CD4-positive, alpha-beta T cell treated with Interleukin-17A for 4 hours (primary cell): Measurements from ENCODE around the gene ZNF609.

Experiments used
- DNase-seq: peaks from one replicate; pipeline ENCODE4 v3.0.0-alpha.2; 2020; ENCODE audit warnings: mixed read lengths

Gene ZNF609

DNA sequence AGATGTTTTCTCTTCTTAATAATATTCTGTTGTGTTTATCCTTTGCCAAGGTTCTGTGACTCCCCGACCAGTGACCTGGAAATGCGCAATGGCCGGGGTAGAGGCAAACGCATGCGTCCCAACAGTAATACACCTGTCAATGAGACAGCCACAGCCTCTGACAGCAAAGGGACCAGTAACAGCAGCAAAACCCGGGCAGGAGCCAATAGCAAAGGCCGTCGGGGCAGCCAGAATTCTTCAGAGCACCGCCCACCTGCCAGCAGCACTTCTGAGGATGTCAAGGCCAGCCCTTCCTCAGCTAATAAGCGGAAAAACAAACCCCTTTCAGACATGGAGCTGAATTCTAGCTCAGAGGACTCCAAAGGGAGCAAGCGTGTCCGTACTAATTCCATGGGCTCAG is 213.5 kb downstream of the ZNF609 start:
- no peak for DNase-seq

DNA sequence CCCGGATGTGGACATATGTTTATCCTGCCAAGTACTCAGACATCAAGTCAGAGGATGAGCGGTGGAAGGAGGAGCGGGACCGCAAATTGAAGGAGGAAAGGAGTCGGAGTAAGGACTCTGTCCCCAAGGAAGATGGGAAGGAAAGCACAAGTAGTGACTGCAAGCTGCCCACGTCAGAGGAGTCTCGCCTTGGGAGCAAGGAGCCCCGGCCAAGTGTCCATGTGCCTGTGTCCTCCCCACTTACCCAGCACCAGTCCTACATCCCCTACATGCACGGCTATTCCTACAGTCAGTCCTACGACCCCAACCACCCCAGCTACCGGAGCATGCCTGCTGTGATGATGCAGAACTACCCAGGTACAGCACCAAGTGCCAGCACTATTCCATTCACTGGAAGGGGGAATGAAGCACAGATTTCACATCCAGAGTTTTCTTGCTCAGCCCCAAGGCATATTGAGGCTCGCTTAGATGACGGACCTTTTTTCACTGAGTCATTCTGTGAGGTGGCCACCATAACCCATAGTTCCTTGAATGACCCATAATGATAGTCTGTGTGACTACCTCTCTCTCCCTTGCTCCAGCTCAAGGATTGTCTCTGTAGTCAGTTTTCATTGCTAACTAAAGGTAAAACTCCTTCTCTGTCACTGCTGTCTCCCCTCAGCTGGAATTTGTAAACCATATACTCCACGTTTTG is 217.9 kb downstream of the ZNF609 start:
- no peak for DNase-seq

DNA sequence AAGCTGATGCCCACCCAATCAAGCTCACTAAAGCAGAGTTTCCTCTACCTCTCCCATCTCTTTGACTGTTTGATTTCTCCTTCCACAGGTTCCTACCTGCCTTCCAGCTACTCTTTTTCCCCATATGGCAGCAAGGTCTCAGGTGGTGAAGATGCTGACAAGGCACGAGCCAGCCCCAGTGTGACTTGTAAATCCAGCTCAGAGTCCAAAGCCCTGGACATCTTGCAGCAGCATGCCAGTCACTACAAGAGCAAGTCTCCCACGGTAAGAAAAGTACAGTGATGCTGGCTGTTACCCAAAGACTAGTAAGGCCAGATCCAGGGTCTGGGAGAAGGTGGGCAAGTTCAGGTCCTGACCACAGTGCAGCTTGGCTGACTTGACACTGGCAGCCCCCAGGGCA is 219.7 kb downstream of the ZNF609 start:
- no peak for DNase-seq

DNA sequence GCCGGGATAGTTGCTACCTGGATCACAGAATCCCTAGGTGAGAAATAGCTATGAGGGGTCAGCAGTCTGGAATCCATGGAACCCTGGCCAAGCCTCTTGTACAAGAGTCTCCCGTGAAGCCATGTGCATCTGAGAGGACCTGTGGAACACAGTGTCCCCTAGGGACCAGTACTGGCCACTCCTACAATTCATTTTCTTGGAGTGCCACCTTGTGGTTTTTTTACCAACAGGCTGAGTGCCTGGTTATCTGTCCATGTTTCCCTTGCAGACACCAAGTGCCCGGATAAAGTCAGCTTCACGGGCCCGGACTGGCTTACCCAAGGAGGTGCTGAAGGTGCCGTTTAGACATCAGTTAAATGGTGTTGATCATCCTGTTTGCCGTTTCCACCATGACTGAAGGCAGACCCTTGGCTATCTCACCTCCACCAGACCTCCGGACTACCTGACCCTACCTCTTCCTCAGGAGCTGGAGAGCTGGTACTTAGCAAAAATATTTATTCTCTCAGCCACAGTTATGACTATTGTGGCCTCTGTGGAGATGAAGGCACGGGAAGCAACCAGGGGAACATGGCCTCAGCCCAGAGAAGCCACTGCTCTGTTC is 221.1 kb downstream of the ZNF609 start:
- no peak for DNase-seq

DNA sequence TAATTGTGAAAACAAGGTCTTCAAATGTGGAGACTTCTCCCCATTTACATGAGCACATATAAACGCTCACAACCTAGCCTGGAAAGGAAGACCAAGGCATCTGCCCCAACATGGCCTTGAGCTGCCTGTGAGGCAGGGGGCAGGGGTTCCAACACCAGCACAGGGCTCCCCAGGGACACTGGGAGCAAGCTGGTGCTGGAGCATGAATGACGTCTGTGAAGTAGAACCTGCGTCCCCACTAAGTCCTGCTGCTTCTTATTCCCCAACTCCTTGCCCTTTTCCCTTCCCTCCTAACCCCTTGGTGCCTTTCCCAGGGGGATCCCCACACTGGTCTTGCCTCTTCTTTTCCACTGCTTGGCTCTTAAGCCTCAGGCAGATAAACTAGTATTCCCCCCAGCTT is 221.9 kb downstream of the ZNF609 start:
- no peak for DNase-seq

DNA sequence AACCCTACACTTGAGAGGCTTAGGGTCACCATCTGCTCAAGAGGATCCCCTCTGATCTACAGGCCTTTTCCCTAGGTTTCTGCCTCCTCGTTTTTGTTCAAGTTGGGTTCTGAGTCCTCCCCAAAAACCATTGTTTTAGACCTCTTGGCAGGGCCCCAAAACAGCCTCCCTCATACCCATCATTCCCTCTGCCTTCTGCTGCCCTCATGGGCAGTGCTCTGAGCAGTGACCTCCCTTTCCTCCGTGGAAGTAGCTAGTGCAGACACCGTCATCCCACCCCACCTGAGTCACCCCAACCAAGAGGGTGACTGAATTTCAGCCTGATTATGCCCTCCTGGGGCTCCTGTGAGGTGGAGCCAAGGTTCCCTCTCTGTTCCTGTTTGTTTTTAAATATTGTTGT is 223.0 kb downstream of the ZNF609 start:
- no peak for DNase-seq

DNA sequence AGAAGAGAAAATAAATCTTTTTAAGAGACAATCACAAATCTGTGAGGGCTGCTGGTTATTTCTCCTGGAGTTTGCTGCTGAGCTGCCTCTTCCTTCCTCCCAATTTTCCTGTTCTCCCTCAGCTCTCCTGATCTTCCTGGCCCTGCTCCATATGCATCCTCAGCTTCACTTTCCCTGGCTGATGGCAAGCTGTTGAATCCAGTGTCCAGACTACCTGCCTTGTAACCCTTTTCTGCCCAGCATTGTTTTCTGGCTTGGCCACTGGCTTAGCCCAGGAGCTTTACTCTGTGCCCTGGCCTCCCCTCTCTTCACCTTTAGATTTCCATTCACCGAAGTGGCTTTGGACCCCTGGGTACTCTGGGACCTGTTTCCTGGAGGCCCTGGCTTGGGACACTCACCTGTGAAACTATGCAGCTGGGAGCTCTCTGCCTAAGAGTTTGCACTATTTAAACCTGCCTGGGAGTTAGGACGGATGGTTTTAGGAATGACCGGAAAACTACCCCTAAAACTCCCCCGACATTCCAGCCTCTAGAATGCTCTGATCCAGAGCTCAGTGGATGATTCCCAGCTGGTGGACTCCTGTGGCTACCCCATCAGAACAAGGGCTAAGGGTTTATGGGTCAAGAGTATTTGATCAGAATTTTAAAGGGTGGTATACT is 225.0 kb downstream of the ZNF609 start:
- DNase-seq, result no peak

DNA sequence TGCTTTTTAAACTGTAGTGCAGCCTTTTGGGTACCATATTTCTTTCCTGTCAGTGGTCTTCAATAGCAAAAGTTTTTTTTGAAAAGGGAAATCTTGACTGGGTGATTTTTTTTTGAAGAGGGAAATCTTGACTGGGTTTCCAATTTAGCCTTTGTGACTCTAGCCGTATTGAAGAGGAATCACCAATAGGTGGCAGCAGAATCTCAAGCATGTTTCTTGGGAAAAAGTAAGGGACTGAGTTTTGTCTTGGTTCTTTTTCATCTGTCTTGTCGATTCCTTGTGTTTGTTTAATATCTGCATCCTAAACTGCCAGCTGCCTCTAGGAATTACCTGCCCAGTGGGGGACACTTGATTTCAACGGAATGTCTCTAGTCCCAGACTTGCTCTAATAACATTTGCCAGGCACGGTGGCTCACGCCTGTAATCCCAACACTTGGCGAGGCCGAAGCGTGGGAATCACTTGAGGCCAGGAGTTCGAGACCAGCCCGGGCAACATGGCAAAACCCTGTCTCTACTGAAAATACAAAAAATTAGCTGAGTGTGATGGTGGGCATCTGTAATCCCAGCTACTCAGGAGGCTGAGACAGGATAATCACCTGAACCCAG is 225.9 kb downstream of the ZNF609 start:
- peak; percentile 52 for DNase-seq

DNA sequence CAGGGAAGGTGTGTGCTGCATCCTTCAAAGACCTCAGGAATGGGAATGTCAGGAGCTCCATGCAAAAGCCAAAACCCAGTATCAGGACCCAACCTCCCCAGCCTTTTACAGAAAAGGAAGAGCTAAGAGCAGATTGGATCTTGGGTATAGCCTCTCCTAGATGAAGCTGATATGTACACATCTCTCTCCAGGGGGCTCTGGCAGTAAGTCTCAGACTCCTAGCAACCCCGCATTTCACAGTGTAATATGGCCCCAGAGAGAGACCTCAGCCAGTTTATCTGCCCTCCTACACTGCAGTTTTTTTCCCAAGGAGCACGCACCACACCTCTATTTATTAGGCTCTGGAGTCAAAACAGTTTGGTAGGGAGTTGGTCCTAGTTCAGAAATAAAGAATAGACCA is 226.8 kb downstream of the ZNF609 start:
- DNase-seq, result no peak

DNA sequence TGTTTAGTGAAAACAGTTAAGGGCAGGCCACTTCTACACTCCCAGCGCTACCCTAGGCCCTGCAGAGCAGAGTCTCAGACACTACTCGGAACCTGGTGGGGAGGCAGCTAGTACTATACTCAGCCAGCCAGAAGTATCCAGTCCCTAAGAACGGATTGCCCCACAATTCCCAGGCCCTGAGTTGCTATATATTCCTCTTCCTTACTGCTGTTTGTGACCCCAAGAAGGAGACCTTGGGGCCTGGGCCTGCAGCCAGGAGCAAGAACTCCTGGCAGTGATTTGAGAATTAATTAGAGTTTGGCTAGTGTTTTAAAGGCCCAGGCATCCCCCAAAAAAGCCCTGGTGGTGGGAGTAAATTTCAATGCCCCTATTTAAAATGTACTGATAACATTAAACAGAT is 227.3 kb downstream of the ZNF609 start:
- no peak for DNase-seq

DNA sequence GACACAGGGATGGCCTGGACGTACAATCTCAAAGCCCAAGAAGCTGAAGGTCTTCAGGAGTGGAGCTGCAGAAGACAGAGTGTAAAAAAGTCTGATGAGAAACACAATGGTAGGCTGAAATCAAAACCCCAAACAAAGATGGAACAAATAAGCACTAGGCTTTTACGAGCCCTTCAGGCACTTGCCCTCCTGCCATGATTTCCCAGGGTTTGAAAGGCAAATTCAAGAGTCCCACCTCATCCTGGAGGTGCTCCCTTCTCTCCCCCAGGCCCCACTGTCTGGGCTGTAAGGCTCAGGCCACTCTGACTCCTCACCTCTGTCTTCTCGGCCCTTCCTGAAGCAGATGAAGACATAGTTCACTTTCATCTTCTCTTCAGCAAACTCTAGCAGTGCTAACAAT is 228.4 kb downstream of the ZNF609 start:
- DNase-seq, result no peak

DNA sequence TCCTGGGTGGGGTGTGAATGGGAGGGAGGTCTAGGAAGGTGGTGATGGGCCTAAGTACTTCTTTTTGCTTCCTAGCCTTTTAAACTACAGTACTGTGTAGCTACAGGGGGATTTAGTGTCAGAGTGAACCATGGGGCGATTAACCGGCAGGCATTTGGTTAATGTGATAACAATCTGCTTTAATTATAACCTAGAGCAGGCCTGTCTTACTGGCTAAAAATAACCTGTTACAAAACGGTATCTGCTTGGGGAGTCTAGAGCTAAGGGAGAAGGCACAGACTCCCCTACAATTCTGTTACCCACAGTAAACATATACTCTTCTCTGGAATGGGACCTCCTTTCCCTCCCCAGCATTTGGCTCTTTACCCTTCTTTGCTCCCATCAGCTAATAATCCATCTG is 229.6 kb downstream of the ZNF609 start:
- DNase-seq, result no peak

DNA sequence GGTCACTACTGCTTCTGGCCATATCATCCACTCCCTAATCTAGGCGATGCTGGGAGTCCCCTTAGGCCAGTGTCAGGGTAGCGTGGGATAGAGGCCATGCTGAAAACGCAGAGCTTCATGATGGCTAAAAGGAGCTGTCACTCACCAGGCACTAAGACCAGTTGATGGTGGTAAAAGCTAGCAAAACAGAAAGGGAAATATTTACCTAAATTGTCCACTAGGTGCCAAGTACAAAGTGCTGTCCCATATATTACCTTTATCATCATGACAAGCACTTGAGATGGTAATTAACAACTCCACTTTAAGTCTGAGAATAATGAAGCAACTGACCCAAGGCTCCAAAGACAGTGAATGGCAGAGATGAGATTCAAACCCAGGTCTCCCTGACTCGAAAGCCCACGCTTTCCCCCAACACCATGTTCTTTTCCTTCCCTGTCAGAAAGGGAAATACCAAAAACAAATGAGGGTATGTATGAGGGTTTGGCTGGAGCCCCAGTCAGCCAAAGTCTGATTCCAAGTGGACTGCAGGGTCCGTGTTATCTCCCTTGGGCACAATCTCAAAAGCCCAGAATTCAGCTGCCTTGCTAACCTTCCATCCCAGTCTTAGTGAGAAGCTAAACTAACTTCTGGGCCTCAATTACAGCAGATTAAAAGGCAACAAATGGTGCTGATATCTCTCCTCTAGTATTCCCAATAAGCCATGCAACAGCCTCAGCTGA is 230.4 kb downstream of the ZNF609 start:
- DNase-seq, result no peak

DNA sequence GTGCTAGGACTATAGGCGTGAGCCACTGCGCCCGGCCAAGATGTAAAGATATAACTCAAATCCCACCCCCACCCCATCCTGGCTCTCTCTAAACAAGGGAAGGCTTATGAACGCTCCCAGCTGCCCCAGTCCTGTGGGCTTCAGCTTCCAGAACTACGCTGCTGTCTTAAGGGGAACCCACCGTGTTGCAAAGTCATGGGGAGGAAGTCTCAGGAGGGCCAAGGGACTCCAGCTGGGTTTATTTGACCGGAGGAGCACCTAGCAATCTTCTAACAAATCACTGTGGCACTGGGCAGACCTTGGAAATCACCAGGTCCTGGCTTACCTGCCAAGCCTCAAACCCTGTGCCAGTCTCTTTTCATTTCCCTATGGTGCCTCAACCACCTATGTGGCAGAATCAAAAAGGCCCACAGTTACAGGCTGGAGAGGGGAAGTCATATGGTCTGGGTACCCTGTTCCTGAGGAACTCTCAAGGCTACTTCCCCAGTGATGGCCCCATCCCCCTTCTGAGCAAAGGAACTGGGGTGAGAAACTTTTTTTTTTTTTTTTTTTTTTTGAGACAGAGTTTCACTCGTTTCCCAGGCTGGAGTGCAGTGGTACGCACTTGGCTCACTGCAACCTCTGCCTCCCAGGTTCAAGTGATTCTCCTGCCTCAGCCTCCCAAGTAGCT is 231.7 kb downstream of the ZNF609 start:
- DNase-seq, result no peak

DNA sequence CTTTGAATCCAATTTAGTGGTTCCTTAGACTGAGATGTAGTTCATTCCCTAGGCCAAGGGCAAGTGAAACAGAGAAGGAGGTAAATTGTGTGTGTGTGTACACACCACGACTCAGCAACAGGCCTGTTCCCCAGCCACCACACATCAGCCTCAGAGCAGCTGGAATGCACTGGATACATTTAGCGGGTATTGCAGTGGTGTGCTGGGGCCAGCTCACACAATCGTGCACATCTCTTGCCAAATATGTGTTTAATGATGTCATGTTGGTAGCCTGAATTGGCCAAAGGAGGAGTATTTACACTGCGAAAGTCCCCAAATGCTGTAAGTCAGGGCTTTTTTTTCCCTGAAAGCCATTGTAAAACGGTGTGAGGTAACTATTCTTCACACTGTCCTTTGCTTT is 232.8 kb downstream of the ZNF609 start:
- DNase-seq, result no peak

DNA sequence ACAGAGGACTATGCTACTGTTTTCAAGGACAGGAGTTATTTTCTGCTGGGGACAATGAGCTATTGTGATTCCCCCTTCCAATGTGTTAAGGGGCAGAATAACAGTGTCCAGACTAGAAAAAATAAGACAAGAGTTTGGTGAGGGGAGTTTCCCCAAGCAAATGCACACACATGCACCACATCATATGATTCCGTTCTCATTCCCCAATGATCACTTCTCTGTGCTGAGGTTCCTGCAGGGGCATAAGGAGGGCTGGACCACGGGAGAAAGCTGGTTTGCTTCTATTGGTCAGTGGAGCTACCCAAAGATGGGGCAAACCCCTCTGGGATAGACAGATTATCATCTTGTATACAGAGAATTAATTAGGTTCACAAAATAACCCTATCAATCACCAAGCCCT is 234.4 kb downstream of the ZNF609 start:
- DNase-seq, result no peak

DNA sequence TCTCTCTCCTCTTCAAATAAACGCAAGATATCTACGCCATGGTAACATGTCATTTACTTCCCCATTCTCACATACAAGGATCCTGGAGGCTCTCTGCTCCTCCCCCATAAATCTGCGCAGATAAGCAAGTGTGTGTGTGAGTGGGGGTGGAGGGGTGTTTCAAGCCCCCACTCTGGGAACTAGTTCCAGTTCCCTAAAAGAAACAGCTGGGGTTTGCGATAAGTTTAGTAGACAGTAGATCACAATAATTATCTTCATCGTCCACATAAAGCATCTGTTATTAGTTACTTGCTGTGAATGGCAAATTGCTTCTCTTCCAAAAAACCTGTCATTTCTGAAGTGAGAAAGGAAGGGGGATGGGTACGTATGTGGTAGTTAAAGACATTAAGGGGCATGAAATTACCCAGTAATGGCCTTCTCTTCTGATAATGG is 235.2 kb downstream of the ZNF609 start:
- DNase-seq, result no peak

DNA sequence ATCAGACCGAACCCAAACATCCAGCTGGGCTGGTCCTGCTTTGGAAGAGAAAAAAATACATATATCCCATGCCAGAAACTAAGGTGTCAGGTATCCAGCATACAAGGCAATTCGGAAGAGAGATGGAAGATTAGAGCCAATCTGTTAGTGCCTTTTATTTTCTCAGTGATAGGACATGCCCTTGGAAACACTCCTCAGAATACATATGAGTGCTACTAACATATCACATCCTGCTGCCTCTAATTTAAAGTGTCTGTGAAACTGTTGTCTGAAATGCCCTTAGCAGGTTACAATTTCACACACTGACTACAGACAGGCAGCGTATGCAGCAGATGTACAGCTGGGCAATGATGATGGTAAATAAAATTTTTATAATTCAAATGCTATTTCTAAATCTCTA is 236.1 kb downstream of the ZNF609 start:
- DNase-seq, result no peak

DNA sequence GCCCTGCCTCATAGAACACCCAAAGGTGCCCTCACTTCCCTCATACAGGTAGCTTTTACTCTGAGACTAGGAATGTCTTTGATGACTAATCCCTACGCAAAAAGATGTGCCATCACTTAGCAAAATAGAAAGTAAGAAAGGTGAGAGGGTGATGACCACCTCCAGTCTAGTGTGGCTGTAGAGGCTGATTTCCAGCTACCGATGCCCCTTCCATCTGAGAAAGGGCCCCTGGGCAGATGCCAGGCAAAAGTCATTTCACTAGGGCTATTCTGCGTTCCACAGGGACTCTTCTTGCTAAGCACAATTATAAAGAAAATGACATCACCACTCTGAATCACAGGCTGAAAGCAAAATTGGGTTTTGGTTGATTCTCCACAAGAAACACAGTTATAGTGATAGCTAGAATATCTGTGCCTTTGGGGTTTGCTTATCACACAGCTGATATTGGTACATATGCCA is 237.6 kb downstream of the ZNF609 start:
- no peak for DNase-seq

DNA sequence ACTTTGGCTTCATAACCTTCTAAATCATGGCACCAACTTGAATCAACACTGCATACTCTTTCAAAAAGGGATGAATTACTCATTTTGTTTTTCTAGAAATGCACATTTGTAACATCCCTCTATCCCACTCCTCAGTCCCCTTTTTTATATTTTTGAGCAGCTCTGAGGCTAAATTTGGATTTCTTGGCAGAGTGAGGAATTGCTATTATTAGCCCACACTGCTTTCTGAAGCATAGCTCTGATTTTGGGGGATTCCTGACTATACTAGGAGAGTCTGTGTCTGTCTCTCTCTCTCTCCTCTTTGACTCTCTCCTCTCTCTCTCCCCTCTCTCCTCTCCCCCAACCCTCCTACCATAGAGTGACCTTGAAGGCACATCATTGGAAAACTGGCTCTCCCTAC is 238.4 kb downstream of the ZNF609 start:
- DNase-seq, result no peak

DNA sequence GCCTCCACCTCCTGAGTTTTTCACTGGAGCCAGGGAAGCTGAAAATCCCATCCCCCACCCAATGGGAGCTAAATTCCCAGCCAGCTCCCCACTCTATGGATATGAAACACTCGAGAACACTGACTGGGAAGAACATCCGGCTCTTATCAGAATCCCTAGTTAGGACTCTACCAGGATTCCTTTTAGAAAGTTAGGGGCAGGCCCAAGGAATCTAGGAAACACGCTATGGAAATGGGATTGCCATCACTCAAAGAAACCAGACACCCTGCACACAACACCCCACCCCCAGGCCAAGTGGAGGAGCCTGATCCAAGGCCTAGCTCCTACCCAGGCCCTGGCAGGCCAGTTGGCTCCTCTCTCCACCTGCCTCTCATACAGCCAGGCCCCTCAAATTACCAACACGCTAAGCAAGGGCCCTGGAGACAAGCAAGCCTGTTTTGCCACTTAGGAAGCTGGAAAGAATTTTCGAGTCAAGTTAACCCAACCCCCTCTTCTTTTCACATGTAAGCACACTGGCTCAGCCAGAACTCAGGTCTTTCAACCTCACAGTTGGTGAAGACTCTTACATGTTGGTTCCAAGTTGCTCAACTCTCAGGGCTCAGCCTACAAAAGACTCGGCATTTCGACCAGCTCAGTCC is 239.5 kb downstream of the ZNF609 start:
- no peak for DNase-seq

DNA sequence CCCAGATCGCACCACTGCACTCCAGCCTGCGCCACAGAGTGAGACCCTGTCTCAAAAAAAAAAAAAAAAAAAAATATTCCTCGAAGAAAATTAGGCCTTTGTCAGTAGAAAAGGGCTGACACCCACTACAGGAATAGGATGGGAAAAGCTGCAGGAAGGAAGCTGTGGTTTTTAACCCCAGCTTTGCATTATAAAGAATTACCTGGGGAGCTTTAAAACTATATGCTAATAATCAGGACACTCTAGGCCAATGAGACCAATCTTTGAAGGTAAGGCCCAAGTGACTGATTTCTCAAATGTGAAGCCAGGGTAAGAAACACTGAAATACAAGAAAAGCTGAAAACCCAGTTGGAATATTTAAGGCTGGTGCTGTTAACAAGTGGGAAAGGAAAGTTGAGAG is 240.7 kb downstream of the ZNF609 start:
- no peak for DNase-seq
